ENCODE measurements around the gene GGPS1.
"Not testable (repeated sequence)": the region's sequence is repeated elsewhere in the genome, so short reads cannot be mapped to it uniquely, and the experiment has no call there.

The GGPS1 gene

DNA sequence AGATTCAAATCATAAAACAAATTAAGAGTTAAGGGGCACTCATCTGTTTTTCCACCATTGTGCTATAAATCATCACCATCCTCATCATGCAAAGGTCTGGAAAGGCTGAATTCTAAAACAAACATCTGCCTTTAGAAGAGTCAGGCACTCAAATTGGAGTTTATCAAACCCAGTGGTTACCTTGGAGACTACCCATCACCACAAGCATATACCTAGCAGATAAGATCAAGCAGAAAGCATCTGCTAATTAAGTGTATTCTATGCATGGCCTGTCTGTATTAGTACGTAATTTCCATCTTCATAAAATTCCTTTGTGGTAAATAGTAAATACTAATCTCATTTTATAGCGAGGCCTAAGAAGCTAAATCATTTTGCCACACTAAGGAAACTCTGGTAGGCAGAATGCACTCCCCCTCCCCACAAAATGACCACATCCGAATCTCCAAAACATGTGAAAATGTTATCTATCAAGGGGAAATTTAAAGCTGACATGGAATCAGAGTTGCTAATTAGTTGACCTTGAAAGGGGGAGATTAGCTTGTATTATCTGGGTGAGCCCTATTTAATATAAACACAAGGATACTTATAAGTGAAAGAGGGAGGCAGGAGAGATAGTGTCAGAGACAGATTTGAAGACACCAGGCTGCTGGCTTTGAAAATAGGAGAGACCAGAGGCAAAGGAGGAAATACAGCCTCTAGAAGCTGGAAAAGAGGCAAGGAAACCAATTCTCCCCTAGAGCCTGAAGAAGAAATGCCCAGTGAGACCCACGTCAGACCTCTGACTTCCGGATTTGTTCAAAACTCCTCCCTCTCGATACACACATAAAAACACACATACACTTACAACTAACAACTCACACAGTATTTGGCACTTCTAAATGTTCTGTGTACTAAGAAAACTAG lies 23.6 kb upstream of the GGPS1 start:
- no peak for DNase-seq (ENCODE audit: low spot score)

DNA sequence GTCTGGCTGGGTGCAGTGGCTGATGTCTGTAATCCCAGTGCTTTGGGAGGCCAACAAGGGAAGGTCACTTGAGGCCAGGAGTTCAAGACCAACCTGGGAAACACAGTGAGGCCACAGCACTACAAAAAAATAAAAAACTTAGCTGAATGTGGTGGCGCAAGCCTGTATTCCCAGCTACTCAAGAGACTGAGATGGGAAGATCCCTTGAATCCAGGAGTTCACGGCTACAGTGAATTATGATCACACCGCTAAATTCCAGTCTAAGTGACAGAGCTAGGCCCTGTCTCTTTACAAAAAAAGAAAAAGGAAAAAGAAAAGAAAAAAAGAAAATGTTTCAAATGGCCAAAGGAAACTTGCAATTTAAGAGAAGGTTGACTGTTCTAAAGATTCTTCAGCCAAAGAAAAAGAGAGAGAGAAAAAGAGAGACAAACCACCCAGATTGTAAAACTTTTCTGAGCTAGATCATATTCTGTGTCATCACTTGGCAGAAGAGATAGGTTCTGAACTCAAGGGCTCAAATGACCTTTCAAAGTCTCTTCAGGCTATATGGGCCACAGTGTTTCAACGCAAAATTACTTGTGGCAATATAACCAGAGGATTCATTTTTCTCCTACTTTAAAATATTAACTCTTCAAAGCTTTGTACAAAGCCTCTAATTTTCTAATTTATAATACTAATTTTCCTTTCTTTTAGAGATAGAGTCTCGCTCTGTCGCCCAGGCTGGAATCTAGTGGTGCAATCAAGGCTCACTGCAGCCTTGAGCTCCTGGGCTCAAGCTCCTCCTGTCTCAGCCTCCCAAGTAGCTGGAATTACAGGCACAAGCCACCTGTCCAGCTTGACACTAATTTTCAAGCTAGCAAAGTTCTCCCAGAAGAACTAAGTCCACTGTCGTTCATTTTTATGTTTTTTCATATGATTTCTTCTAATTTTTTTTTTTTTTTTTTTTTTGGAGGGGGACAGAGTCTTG lies 20.9 kb upstream of the GGPS1 start:
- no peak for DNase-seq (ENCODE audit: low spot score)

DNA sequence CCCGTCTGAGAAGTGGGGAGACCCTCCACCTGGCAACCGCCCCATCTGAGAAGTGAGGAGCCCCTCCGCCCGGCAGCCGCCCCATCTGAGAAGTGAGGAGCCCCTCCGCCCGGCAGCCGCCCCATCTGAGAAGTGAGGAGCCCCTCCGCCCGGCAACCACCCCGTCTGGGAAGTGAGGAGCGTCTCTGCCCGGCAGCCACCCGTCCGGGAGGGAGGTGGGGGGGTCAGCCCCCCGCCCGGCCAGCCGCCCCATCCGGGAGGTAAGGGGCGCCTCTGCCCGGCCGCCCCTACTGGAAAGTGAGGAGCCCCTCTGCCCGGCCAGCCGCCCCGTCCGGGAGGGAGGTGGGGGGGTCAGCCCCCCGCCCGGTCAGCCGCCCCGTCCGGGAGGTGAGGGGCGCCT lies 19.2 kb upstream of the GGPS1 start:
- DNase-seq (ENCODE audit: low spot score) = not testable (repeated sequence)

DNA sequence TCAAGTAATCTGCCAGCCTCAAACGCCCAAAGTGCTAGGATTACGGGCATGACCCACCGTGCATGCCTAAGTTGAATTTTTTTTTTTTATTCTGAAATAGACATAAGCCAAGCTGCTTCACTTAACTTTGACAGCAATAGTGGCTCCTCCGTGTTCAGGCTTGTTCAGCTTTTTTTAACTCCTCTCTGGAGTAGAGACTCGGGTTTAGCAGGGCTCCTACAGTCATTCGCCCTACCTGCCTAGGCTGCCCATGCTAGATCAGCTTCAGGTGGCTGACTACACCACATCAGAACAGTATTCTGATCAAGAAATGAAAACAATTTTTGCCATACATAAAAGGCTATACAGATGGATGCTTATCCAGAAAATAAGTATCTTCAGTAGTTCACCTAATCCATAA lies 15.1 kb upstream of the GGPS1 start:
- no peak for DNase-seq (ENCODE audit: low spot score)

DNA sequence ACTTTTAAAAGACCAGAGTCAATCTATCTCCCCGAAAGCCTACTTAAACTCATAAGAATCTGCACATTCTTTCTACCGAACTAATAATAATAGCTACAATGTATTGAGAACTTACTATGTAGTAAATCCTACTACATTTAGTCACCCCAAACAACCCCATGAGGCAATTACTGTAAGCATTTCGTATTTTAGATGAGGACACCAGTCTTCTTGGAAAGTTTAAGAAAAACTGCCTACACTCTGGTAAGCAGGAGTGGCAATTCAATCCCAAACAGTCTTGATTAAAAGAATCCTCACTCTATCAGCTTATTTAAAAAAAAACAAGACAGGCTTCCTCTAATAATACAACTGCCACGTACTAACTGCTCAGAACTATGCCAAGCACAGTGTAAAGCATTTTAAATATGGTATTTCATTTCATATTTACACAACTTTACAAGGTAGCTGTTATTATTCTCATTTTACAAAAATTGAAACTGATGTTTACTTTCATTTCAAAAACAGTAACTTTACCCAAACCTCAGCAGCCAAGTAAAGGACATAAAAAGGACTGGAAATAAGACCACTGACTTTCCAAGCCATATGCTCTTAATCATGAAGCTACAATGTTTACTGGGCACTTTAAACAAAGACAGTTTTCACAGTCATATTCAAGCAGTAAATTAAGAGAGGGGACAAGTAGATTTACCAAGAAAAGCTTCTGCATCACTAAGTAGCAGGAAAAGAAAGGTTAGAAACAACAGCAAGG lies 14.3 kb upstream of the GGPS1 start:
- no peak for DNase-seq (ENCODE audit: low spot score)

DNA sequence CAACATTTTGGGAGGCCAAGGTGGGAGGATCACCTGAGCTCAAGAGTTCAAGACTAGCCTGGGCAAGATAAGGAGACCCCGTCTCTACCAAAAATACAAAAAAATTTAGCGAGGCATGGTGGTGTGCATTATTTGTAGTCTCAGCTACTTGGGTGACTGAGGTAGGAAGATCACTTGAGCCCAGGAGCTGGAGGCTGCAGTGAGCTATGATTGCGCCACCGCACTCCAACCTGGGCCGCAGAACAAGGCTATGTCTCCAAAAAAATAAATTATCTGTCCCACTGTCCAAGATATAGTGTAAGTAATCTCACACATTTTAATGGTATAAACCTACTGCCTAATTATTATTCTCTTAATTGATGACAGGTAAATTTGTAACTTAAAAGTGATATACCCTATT lies 13.2 kb upstream of the GGPS1 start:
- DNase-seq (ENCODE audit: low spot score) = no peak

DNA sequence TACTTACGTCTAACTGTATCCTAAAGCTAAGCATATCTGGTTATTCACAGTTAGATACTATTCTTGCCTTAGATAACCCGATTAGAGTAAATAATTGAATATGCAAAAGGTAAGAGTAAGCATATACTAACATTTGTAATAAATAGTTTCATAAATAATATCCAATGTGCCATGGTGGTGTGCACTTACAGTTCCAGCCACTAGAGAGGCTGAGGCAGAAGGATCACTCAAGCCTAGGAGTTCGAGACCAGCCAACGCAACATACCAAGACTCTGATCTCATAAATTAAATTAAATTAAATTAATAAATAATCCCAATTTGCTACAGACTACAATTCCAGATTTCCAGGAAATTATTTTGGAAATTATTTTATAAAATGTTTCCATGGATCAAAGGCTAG lies 12.6 kb upstream of the GGPS1 start:
- no peak for DNase-seq (ENCODE audit: low spot score)

DNA sequence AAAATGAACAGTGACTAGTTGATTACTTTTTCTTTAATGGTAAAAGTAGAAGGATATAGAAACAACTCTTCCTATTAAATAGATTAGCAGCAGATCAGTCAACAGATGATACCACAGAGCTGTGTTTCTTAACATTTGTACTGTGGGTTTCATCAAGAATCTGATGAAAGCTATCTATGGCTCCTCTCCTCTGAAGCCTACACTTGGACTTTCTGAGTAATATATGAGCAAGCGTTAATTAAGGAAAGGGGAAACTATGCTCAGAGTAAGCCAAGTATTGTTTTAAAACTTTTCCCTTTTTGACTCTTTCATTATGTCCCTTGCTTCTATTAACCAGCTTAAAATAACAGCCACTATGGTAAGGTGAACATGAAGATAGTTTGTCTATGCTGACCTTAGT lies 11.2 kb upstream of the GGPS1 start:
- DNase-seq (ENCODE audit: low spot score) = no peak

DNA sequence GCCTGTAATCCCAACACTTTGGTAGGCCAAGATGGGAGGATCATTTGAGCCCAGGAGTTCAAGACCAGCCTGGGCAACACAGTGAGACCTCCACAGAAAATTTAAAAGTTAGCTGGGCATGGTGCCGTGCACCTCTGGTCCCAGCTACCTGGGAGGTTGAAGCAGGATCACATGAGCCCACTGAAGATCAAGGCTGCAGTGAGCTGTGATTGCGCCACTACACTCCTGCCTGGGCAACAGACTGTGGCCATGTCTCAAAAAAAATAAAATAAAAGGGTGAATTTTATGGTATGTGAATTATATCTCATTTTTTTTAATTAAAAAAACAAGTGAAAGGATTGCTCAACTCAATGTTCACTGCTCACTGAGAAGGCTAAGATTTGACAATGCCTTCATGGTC lies 9.1 kb upstream of the GGPS1 start:
- DNase-seq (ENCODE audit: low spot score) = no peak

DNA sequence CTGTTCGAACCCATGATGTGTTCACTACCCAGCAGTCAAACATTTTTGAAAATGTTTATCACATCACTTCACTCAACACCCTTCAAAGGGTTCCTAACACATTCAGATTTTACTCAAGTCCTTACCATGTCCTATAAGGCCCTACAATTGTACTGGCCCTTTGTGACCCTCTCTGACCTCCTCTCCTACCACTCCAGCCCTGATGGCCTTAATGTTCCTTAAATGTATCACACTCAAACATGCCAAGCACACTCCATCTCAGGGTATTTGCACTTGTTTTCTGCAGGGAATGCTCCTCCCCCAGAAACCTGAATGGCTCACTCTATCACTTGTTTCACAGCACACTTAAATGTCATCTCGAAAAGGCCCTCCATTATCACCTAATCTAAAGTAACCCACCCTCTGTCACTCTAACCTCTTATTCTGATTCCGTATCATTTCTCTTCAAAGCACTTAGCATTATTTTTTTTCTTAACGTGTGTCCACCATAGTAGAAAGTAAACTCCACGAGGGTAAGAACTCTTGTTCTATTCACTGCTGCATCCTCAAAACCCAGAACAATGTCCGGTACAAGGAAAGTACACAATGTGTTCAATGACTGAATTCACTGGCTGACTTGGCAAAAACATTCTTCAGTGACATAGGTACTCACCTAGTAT lies 7.7 kb upstream of the GGPS1 start:
- no peak for DNase-seq (ENCODE audit: low spot score)

DNA sequence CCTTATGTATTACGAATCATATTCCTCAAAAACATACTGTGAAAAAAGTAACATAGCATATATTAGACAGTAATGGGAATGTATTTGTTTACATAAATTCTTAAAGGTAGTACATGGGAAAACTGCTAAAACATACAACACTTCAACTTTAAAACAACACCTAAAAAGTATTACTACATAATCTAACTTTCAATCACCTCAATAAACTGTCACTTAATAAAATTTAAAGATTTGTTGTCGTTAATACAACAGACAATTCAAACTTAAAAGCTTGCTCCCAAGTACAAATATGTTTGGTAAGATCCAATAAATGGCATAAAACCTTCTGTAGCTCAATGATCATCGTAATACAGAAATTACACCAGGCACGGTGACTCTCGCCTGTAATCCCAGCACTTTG lies 4.1 kb upstream of the GGPS1 start:
- DNase-seq (ENCODE audit: low spot score) = no peak

DNA sequence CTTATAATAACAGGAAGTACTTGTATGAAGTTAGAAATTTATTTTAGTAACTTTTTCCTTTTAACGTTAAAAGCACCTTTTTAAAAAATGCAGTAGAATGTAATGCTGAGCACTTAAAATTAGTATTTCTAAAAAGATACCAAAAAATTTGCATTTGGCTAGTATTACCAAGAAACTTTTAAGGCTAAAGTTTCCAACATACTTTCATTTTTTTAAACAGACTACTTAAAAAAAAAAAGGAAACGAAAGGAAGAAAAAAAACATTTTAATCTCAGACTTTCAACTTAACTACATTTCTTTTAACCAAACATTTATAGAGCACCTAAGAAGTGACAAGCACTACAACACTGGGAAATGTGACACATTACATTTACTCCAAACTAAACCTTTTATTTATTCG lies 3.2 kb upstream of the GGPS1 start:
- no peak for DNase-seq (ENCODE audit: low spot score)

DNA sequence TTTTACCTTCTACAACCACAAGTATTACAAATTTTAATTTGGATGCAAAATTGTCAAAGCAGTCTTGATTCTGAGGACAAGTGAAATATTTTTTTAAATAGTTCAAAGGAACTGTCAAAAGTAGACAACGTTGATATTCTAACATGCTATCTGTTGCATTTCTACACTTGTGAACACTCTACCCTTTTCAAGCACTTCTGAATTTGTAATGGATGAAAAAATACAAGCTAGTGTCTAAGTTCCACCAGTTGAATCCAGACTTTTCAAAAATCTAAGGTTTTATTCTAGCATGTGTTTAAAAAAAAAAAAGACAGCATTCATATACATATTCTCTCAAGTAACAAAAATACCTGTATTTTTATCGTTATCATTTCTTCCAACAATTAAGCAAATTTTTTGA lies 2.5 kb upstream of the GGPS1 start:
- no peak for DNase-seq (ENCODE audit: low spot score)

DNA sequence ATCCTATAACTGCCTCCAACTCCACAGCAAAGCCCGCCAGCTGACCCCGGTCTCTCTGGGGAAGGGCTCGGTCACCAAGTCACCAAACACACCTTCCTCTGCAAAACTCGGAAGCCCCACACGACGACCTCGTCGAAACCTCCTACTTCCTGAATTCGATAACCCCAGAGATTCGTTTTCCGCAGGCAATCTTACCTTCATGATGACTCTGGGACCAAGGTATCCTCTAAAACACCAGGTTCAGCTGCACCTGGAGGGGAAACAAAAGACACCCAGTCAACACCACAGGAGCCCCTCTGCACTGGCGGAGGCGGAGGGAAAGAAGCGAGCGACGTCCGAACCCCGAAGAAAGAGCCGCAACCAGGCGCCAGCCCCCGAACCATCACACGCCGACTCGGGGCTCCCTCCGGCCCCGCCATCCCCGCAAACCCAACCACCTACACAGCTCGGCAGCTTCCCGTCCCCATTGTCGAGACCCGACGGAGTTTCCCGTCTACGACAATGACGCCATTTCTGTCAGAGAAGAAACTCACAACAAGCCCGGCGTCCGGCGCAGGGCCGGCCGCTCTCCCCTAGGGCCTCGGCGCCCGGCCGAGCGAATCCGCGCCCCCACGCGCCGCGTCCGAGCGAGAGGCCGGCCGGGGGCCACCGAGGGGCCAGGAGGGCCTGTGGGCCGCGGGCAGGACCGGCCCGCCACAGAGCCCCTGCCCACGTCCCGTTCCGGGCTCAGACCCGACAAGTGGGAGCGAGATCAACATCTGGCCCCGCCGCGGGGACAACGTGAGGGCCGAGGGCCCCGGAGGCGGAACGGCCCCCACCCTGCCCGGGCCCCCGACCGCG lies 1.4 kb upstream of the GGPS1 start:
- no peak for DNase-seq (ENCODE audit: low spot score)

DNA sequence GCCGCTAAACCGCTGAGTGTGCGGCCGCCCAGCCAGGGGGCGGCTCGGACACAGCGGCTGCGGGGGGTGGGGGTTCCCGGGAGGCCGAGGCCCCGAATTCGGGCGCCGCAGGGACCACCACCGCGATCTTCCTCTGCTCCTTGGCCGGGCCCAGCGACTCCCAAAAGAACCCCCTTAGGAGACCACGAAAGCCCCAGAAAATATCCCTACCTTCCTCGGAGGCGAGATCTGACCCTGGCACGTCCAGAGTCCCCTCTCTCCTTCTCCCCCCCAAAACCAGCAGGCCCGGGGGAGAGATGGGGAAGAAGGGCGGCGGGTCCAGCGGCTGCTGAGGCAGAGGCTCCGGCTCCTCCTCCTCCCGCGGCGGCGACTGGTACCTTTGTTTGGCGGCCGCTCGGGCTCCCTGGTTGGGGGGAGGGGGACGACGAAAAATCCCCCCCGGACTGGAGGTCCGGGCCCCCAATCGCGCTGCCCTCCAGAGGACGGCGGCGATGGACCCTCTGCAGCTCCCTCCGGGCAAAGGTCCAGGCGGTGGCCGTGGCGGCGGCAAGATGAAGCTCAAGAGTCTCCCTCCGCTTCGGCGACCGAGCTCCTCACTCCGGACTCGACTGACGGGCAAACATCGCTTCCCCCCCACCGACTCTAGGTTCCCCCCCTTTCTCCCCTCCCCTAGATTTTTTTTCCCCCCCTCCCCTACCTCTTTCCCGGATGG lies 655 bp upstream of the GGPS1 start, which contains the start of gene ARID4B:
Gene ARID4B (minus strand): TSS at position 621 of the 712 bp plus-strand sequence. CDS start 1,260 bp downstream, outside the sequence.
- no peak for DNase-seq (ENCODE audit: low spot score)

DNA sequence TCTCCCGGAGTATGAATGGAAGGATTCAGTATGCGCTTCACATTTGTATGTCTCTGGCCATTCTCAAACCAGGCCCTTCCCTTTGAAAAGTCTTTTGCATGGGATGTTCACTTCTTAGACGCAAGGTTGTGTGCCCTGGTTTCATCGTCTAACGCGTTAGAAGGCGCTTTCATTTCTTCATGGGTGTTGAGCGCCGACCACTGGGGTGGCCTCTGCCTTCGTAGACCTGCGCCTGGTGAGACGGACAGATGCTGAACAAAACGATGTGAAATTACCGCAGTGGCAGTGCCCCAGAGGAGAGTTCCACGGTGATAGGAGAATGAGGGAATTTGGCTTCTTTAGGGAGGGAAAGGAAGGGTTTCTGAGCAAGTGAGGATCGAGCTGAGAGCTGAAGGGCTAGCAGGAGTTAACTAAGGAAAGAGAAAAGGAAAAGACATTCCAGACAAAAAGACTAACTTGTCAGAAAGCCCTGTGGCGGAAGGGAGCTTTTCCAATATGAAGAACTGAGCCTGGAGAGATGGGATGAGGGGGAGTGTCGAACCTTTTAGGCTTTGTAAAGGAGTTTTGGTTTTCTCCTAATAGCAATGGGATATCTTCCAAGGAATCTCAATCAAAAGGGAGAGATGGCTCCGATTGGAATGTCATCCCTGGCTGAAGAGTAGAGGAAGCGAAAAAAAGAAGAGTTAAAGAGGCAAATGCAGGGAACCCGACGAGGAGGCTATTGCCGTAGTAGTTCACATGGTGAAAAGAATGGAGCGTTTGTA lies 951 bp downstream of the GGPS1 start:
- DNase-seq (ENCODE audit: low spot score) = no peak

DNA sequence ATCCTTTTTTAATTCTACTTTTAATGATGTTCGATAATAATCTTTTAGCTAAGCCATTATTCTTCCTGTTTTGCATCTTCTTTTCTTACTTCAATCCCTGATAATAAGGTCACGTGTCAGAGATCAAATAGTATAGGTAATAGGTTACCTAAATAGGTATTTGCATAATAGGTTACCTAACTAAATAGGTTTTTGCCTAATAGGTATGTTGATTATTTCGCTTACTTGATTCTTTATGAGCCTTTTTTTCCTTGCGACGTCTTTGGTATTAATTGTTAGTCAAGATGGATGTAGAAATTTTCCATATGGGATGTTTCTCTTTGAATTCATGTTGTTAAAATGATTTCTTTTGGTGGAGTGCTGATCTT lies 2.5 kb downstream of the GGPS1 start:
- no peak for DNase-seq (ENCODE audit: low spot score)

DNA sequence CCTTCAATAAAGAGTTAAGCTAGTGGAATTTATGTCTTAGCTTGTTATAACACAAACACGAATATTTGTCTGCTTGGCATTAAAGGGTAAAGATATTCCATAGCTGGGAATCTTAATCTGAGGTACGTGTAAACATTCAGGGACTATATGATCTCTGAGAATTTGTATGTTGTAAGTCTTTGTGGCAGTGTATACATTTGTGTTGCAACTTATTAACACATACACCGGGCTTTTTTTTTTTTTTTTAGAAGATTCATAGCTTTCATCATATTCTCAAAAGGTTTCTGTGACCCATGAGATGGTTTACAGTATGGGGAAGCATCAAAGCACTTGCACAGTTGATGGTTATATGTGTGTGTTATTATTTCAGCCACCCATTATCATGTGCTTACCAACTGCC lies 3.0 kb downstream of the GGPS1 start:
- DNase-seq (ENCODE audit: low spot score) = no peak

DNA sequence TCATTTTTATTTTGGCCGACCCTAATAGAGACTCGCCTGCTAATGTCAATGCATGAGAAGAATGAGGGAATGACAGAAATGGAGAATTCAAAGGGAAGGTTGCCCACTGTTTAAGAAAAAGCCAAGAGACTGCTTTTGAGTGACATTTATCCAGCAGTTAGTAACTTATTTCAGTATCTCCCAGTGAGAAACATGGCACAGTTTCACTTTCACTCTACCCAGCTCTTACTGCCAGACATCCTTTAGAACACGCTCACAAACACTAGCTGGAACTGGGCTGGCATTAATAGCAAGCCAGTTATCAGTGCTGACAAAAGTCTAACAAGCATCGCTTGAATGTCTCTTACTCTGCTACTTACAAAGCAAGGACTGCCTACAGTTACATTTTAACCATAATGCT lies 8.5 kb downstream of the GGPS1 start:
- no peak for DNase-seq (ENCODE audit: low spot score)
